Measurements from ENCODE around the gene MYO16.

The MYO16 gene

DNA sequence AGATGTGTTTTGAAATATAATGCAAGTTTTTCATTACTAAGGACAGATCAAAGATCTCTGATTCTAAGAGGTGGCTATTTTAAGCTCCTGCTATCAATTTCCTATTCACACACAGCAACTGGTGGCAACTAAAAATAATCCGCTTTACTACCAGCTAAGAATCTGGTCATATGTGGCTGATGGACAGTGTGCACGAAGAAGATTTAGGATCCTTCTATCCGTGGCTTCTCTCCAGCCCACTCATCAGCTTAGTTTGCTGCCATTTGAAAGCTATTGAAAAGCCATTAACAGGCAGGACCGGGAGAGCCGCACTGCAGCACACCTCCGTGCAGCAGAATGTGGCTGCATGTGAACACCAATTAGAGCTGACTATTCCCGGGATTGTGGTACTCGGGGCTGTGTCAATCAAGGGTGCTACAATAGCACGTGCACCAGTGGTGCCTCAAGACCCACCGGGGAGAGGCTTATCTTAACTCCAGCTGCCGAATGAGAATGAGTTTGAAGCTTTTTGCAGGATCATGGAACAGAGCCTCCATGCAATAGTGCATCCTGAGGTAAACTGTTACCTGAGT, at the start of gene MYO16:
Gene MYO16 (plus strand): TSS at position 431 of the 572 bp plus-strand sequence. CDS start 234 bp downstream, outside the sequence.
- no peaks in the 10 kb centered on the region for H3K4me1 ChIP-seq (ENCODE audit: insufficient read depth, insufficient read length)
- DNase-seq (ENCODE audit: low read depth, low spot score): no peak
- peaks cover 7% of the 10 kb centered on the region; the same call in 1 of the 2 replicates for H3K9me3 ChIP-seq (ENCODE audit: insufficient read depth, low read length)
- no peaks in the 10 kb centered on the region for H3K36me3 ChIP-seq (ENCODE audit: insufficient read depth, insufficient read length, low read length)
- no peaks in the 10 kb centered on the region for H3K27me3 ChIP-seq (ENCODE audit: insufficient read depth, insufficient read length)
- no peak within 1 kb of the TSS for H3K9ac ChIP-seq (ENCODE audit: insufficient read length, low read depth)
- H3K4me3 ChIP-seq (ENCODE audit: insufficient read length, low read depth): no peak within 1 kb of the TSS
- TF ChIP-seq ZNF274 (IDR thresholded peaks at IDR 0.05; ENCODE audit: low read depth, low read length) (no peak), SUZ12 (IDR thresholded peaks at IDR 0.05; ENCODE audit: extremely low read depth, insufficient read depth, insufficient read length) (no peak), YY1 (IDR thresholded peaks at IDR 0.05; ENCODE audit: insufficient read depth, insufficient read length) (no peak)

GRCh38 chr13:108586826-108587225, 42.6 kb upstream of the MYO16 start:
- DNase-seq (ENCODE audit: low read depth, low spot score): no peak
- H3K9ac ChIP-seq (ENCODE audit: insufficient read length, low read depth): no peak overlapping the region
- no peak for TF ChIP-seq ZNF274 (IDR thresholded peaks at IDR 0.05; ENCODE audit: low read depth, low read length)
- no peak for TF ChIP-seq YY1 (IDR thresholded peaks at IDR 0.05; ENCODE audit: insufficient read depth, insufficient read length)
- no peak for TF ChIP-seq SUZ12 (IDR thresholded peaks at IDR 0.05; ENCODE audit: extremely low read depth, insufficient read depth, insufficient read length)
- peaks cover 5% of the 10 kb centered on the region; the same call in 1 of the 2 replicates for H3K9me3 ChIP-seq (ENCODE audit: insufficient read depth, low read length)
- no peaks in the 10 kb centered on the region for H3K4me1 ChIP-seq (ENCODE audit: insufficient read depth, insufficient read length)
- no peaks in the 10 kb centered on the region for H3K36me3 ChIP-seq (ENCODE audit: insufficient read depth, insufficient read length, low read length)
- no peaks in the 10 kb centered on the region for H3K27me3 ChIP-seq (ENCODE audit: insufficient read depth, insufficient read length)
- H3K4me3 ChIP-seq (ENCODE audit: insufficient read length, low read depth): no peak overlapping the region

- Histone ChIP-seq H3K4me1 (ENCODE audit: insufficient read depth, insufficient read length) (no peaks in the 10 kb centered on the region), H3K9me3 (ENCODE audit: insufficient read depth, low read length) (peaks cover 5% of the 10 kb centered on the region; the same call in 1 of the 2 replicates), H3K36me3 (ENCODE audit: insufficient read depth, insufficient read length, low read length) (no peaks in the 10 kb centered on the region), H3K27me3 (ENCODE audit: insufficient read depth, insufficient read length) (no peaks in the 10 kb centered on the region), H3K9ac (ENCODE audit: insufficient read length, low read depth) (no peak overlapping the region), H3K4me3 (ENCODE audit: insufficient read length, low read depth) (no peak overlapping the region)
- DNase-seq (ENCODE audit: low read depth, low spot score): no peak
- TF ChIP-seq ZNF274 (IDR thresholded peaks at IDR 0.05; ENCODE audit: low read depth, low read length): no peak
These were observed 40.9 kb upstream of the MYO16 start for GRCh38 chr13:108588516-108588915.

- no peaks in the 10 kb centered on the region for H3K36me3 ChIP-seq (ENCODE audit: insufficient read depth, insufficient read length, low read length)
- no peaks in the 10 kb centered on the region for H3K9me3 ChIP-seq (ENCODE audit: insufficient read depth, low read length)
- H3K4me1 ChIP-seq (ENCODE audit: insufficient read depth, insufficient read length): no peaks in the 10 kb centered on the region
- no peaks in the 10 kb centered on the region for H3K27me3 ChIP-seq (ENCODE audit: insufficient read depth, insufficient read length)
- DNase-seq (ENCODE audit: low read depth, low spot score): no peak
- TF ChIP-seq ZNF274 (IDR thresholded peaks at IDR 0.05; ENCODE audit: low read depth, low read length) (no peak), YY1 (IDR thresholded peaks at IDR 0.05; ENCODE audit: insufficient read depth, insufficient read length) (no peak), SUZ12 (IDR thresholded peaks at IDR 0.05; ENCODE audit: extremely low read depth, insufficient read depth, insufficient read length) (no peak)
- no peak overlapping the region for H3K9ac ChIP-seq (ENCODE audit: insufficient read length, low read depth)
- no peak overlapping the region for H3K4me3 ChIP-seq (ENCODE audit: insufficient read length, low read depth)
These were observed 35.3 kb upstream of the MYO16 start for GRCh38 chr13:108594153-108594552.

- no peak for TF ChIP-seq YY1 (IDR thresholded peaks at IDR 0.05; ENCODE audit: insufficient read depth, insufficient read length)
- no peak for TF ChIP-seq SUZ12 (IDR thresholded peaks at IDR 0.05; ENCODE audit: extremely low read depth, insufficient read depth, insufficient read length)
- TF ChIP-seq ZNF274 (IDR thresholded peaks at IDR 0.05; ENCODE audit: low read depth, low read length): no peak
- DNase-seq (ENCODE audit: low read depth, low spot score): no peak
- no peaks in the 10 kb centered on the region for H3K4me1 ChIP-seq (ENCODE audit: insufficient read depth, insufficient read length)
- no peaks in the 10 kb centered on the region for H3K9me3 ChIP-seq (ENCODE audit: insufficient read depth, low read length)
- H3K9ac ChIP-seq (ENCODE audit: insufficient read length, low read depth): no peak overlapping the region
- no peaks in the 10 kb centered on the region for H3K36me3 ChIP-seq (ENCODE audit: insufficient read depth, insufficient read length, low read length)
- no peaks in the 10 kb centered on the region for H3K27me3 ChIP-seq (ENCODE audit: insufficient read depth, insufficient read length)
- no peak overlapping the region for H3K4me3 ChIP-seq (ENCODE audit: insufficient read length, low read depth)
These were observed 33.8 kb upstream of the MYO16 start for GRCh38 chr13:108595436-108596274.

GRCh38 chr13:108597943-108598342, 31.5 kb upstream of the MYO16 start:
- H3K9me3 ChIP-seq (ENCODE audit: insufficient read depth, low read length): no peaks in the 10 kb centered on the region
- DNase-seq (ENCODE audit: low read depth, low spot score): no peak
- TF ChIP-seq ZNF274 (IDR thresholded peaks at IDR 0.05; ENCODE audit: low read depth, low read length) (no peak), YY1 (IDR thresholded peaks at IDR 0.05; ENCODE audit: insufficient read depth, insufficient read length) (no peak), SUZ12 (IDR thresholded peaks at IDR 0.05; ENCODE audit: extremely low read depth, insufficient read depth, insufficient read length) (no peak)
- no peaks in the 10 kb centered on the region for H3K4me1 ChIP-seq (ENCODE audit: insufficient read depth, insufficient read length)
- no peak overlapping the region for H3K4me3 ChIP-seq (ENCODE audit: insufficient read length, low read depth)
- H3K27me3 ChIP-seq (ENCODE audit: insufficient read depth, insufficient read length): no peaks in the 10 kb centered on the region
- H3K36me3 ChIP-seq (ENCODE audit: insufficient read depth, insufficient read length, low read length): no peaks in the 10 kb centered on the region
- H3K9ac ChIP-seq (ENCODE audit: insufficient read length, low read depth): no peak overlapping the region

- H3K9ac ChIP-seq (ENCODE audit: insufficient read length, low read depth): no peak overlapping the region
- H3K36me3 ChIP-seq (ENCODE audit: insufficient read depth, insufficient read length, low read length): no peaks in the 10 kb centered on the region
- no peak overlapping the region for H3K4me3 ChIP-seq (ENCODE audit: insufficient read length, low read depth)
- TF ChIP-seq YY1 (IDR thresholded peaks at IDR 0.05; ENCODE audit: insufficient read depth, insufficient read length) (no peak), ZNF274 (IDR thresholded peaks at IDR 0.05; ENCODE audit: low read depth, low read length) (no peak), SUZ12 (IDR thresholded peaks at IDR 0.05; ENCODE audit: extremely low read depth, insufficient read depth, insufficient read length) (no peak)
- H3K4me1 ChIP-seq (ENCODE audit: insufficient read depth, insufficient read length): no peaks in the 10 kb centered on the region
- H3K9me3 ChIP-seq (ENCODE audit: insufficient read depth, low read length): peaks cover 25% of the 10 kb centered on the region
- no peak for DNase-seq (ENCODE audit: low read depth, low spot score)
- H3K27me3 ChIP-seq (ENCODE audit: insufficient read depth, insufficient read length): no peaks in the 10 kb centered on the region
These were observed 23.0 kb upstream of the MYO16 start for GRCh38 chr13:108606424-108606823.
